HEK293 (cell line): ENCODE measurements around the gene PSMD12.
"Not testable (repeated sequence)": the region's sequence is repeated elsewhere in the genome, so short reads cannot be mapped to it uniquely, and the experiment has no call there.

ENCODE experiments used
- YY2 ChIP-seq: fragments of 450-650 bp; formaldehyde crosslinking; IDR thresholded peaks from 2 replicates; pipeline ENCODE4 v1.5.1; 2016; ENCODE audit warnings: missing biosample characterization, missing genetic modification characterization
- ZNF274 ChIP-seq, 2 experiments: fragments of 200-500 bp in 1 of 2; fragments of 450-650 bp in 1 of 2; sonication (Bioruptor generic) in 1 of 2; formaldehyde crosslinking in 1 of 2; IDR thresholded peaks; 2 replicates each; pipeline versions ENCODE4 v1.5.1 to v1.6.1; 2014 to 2016; ENCODE audit warnings: borderline replicate concordance in 1 of 2, inconsistent platforms in 1 of 2, low read length in 1 of 2, missing biosample characterization in 1 of 2, missing genetic modification characterization in 1 of 2
- TF ChIP-seq, protein P1 (sequence below): fragments of 450-650 bp; formaldehyde crosslinking; IDR thresholded peaks from 2 replicates; pipeline ENCODE4 v1.5.1; 2016; ENCODE audit warnings: missing biosample characterization, missing genetic modification characterization
- TF ChIP-seq, protein P2 (sequence below): fragments of 450-650 bp; formaldehyde crosslinking; optimal IDR thresholded peaks from 2 replicates; pipeline ENCODE3; 2016; ENCODE audit warnings: missing biosample characterization, mild to moderate bottlenecking, missing genetic modification characterization
- TF ChIP-seq, protein P3 (sequence below): fragments of 450-650 bp; formaldehyde crosslinking; IDR thresholded peaks from 2 replicates; pipeline ENCODE4 v1.5.1; 2016; ENCODE audit warnings: missing biosample characterization, missing genetic modification characterization
- TF ChIP-seq, protein P4 (sequence below): fragments of 450-650 bp; formaldehyde crosslinking; IDR thresholded peaks from 2 replicates; pipeline ENCODE4 v1.5.1; 2016; ENCODE audit warnings: missing biosample characterization, missing genetic modification characterization

DNA sequence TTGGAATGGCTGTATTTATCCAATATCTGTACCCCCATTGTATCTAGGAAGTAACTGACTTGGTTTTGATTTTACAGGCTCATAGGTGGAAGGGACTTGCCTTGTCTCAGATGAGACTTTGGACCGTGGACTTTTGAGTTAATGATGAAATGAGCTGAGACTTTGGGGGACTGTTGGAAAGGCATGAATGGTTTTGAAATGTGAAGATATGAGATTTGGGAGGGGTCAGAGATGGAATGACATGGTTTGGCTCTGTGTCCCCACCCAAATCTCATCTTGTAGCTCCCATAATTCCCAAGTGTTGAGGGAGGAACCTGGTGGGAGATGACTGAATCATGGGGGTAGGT lies 34.2 kb downstream of the PSMD12 start:
- TF ChIP-seq, protein P1, sequence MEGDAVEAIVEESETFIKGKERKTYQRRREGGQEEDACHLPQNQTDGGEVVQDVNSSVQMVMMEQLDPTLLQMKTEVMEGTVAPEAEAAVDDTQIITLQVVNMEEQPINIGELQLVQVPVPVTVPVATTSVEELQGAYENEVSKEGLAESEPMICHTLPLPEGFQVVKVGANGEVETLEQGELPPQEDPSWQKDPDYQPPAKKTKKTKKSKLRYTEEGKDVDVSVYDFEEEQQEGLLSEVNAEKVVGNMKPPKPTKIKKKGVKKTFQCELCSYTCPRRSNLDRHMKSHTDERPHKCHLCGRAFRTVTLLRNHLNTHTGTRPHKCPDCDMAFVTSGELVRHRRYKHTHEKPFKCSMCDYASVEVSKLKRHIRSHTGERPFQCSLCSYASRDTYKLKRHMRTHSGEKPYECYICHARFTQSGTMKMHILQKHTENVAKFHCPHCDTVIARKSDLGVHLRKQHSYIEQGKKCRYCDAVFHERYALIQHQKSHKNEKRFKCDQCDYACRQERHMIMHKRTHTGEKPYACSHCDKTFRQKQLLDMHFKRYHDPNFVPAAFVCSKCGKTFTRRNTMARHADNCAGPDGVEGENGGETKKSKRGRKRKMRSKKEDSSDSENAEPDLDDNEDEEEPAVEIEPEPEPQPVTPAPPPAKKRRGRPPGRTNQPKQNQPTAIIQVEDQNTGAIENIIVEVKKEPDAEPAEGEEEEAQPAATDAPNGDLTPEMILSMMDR = not testable (repeated sequence)
- TF ChIP-seq, protein P2, sequence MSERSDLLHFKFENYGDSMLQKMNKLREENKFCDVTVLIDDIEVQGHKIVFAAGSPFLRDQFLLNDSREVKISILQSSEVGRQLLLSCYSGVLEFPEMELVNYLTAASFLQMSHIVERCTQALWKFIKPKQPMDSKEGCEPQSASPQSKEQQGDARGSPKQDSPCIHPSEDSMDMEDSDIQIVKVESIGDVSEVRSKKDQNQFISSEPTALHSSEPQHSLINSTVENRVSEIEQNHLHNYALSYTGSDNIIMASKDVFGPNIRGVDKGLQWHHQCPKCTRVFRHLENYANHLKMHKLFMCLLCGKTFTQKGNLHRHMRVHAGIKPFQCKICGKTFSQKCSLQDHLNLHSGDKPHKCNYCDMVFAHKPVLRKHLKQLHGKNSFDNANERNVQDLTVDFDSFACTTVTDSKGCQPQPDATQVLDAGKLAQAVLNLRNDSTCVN = not testable (repeated sequence)
- TF ChIP-seq, protein P3, sequence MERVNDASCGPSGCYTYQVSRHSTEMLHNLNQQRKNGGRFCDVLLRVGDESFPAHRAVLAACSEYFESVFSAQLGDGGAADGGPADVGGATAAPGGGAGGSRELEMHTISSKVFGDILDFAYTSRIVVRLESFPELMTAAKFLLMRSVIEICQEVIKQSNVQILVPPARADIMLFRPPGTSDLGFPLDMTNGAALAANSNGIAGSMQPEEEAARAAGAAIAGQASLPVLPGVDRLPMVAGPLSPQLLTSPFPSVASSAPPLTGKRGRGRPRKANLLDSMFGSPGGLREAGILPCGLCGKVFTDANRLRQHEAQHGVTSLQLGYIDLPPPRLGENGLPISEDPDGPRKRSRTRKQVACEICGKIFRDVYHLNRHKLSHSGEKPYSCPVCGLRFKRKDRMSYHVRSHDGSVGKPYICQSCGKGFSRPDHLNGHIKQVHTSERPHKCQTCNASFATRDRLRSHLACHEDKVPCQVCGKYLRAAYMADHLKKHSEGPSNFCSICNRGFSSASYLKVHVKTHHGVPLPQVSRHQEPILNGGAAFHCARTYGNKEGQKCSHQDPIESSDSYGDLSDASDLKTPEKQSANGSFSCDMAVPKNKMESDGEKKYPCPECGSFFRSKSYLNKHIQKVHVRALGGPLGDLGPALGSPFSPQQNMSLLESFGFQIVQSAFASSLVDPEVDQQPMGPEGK (tag by site-specific recombination) = not testable (repeated sequence)
- TF ChIP-seq, protein P4, sequence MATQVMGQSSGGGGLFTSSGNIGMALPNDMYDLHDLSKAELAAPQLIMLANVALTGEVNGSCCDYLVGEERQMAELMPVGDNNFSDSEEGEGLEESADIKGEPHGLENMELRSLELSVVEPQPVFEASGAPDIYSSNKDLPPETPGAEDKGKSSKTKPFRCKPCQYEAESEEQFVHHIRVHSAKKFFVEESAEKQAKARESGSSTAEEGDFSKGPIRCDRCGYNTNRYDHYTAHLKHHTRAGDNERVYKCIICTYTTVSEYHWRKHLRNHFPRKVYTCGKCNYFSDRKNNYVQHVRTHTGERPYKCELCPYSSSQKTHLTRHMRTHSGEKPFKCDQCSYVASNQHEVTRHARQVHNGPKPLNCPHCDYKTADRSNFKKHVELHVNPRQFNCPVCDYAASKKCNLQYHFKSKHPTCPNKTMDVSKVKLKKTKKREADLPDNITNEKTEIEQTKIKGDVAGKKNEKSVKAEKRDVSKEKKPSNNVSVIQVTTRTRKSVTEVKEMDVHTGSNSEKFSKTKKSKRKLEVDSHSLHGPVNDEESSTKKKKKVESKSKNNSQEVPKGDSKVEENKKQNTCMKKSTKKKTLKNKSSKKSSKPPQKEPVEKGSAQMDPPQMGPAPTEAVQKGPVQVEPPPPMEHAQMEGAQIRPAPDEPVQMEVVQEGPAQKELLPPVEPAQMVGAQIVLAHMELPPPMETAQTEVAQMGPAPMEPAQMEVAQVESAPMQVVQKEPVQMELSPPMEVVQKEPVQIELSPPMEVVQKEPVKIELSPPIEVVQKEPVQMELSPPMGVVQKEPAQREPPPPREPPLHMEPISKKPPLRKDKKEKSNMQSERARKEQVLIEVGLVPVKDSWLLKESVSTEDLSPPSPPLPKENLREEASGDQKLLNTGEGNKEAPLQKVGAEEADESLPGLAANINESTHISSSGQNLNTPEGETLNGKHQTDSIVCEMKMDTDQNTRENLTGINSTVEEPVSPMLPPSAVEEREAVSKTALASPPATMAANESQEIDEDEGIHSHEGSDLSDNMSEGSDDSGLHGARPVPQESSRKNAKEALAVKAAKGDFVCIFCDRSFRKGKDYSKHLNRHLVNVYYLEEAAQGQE (tag by site-specific recombination) = not testable (repeated sequence)
- not testable (repeated sequence) for TF ChIP-seq ZNF274 (IDR thresholded peaks at IDR 0.05; ENCODE audit: low read length); ZNF274 (tag by site-specific recombination; IDR thresholded peaks at IDR 0.05; ENCODE audit: borderline replicate concordance); YY2 (tag by site-specific recombination)
